Measurements from ENCODE around the gene FBLN5. TPM values are rescaled to one million over a fixed set of nuclear protein-coding genes. Genes with fewer than 3 reads are reported as not detected.

Gene FBLN5
- total RNA-seq, 5 donors from 2014 or later (not counting 1 experiment from before 2014, with no cell fraction given), result 4.2 to 19.5 (median 9.5) TPM

DNA sequence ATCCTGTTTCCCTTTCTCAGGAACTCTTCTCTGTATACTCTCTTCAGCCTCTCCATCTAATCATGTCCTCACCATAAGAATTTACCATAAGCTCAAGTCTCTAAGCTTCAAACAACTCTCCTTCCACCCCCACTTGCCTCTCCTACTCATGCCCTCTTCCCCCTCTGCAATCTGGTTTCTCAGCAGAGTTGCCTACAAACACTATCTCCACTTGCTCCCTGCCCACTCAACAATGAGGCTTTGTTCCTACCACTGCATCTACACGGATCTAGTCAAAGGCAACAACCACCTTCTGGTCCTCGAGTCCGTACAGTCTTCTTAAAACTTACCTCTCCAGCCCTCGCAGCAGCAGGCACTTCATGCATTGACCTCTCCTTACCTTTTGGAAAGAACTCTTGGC lies 17.2 kb upstream of the FBLN5 start:
- CTCF ChIA-PET, result no interaction called here
- H3K27ac Mint-ChIP-seq, result no peak overlapping the region
- H3K4me3 ChIP-seq (ENCODE audit: control insufficient read depth in 1 of 2, extremely low read depth in 1 of 2, low read length in 1 of 2), result no peak overlapping the region
- peaks cover 4 to 17% of the 10 kb centered on the region in 2 donors for H3K36me3 ChIP-seq (ENCODE audit: control insufficient read depth in 2 of 2, extremely low read depth in 1 of 2, insufficient read depth in 1 of 2, low read length in 1 of 2)
- no peaks in the 10 kb centered on the region for H3K27me3 ChIP-seq (replicated peaks in 1 of 2; ENCODE audit: control insufficient read depth in 2 of 2, extremely low read depth in 1 of 2, insufficient read depth in 2 of 2, low read length in 1 of 2)
- H3K9me3 Mint-ChIP-seq, result no peaks in the 10 kb centered on the region
- H3K9me3 ChIP-seq, result no peaks in the 10 kb centered on the region
- 75% methylated on average over 4 of the region's 4 CpGs for WGBS (ENCODE audit: insufficient coverage)
- no peak overlapping the region for H3K27ac ChIP-seq (ENCODE audit: low read length)
- peaks cover 13% of the 10 kb centered on the region for H3K36me3 Mint-ChIP-seq
- ATAC-seq (replicated peaks in 1 of 4) (no peak), DNase-seq (no peak)
- H3K4me1 Mint-ChIP-seq, result peaks cover 10 to 18% (median 12%) of the 10 kb centered on the region in 3 donors
- H3K27me3 Mint-ChIP-seq, result no peaks in the 10 kb centered on the region
- H3K4me3 Mint-ChIP-seq, result no peak overlapping the region
- POLR2A ChIA-PET, result interaction anchor here in 1 of 2 donors (0.6 kb wide), 1 partner anchor 70 kb away, joined by 4 read pairs; no protein-coding TSS in a partner anchor
- H3K4me1 ChIP-seq (ENCODE audit: control insufficient read depth in 1 of 2, extremely low read depth in 1 of 2, insufficient read depth in 2 of 2, low read length in 2 of 2), result peaks cover 0 to 5% of the 10 kb centered on the region in 2 experiments

DNA sequence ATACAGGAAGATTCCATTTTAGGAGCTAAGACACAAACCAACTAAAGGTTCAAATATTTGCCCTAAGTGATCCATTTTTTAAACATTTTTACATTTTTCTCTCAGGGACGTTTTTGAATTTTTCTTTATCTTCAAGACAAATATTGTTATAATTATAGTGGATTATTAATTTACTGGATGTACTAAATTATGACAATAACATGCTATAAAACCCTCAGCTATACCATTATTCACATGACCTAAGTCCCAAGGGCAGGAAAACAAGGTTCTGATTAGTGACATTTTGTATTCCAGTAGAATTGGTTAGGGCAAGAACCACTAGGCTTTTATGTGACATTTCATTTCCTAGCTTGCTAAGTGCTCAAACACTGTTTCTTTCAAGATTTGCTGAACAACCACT lies 16.5 kb upstream of the FBLN5 start:
- Histone ChIP-seq H3K36me3 (ENCODE audit: control insufficient read depth in 2 of 2, extremely low read depth in 1 of 2, insufficient read depth in 1 of 2, low read length in 1 of 2) (peaks cover 0 to 11% of the 10 kb centered on the region in 2 donors), H3K27ac (ENCODE audit: low read length) (no peak overlapping the region), H3K4me1 (ENCODE audit: control insufficient read depth in 1 of 2, extremely low read depth in 1 of 2, insufficient read depth in 2 of 2, low read length in 2 of 2) (peaks cover 0 to 4% of the 10 kb centered on the region in 2 experiments), H3K9me3 (no peaks in the 10 kb centered on the region), H3K4me3 (ENCODE audit: control insufficient read depth in 1 of 2, extremely low read depth in 1 of 2, low read length in 1 of 2) (no peak overlapping the region), H3K27me3 (replicated peaks in 1 of 2; ENCODE audit: control insufficient read depth in 2 of 2, extremely low read depth in 1 of 2, insufficient read depth in 2 of 2, low read length in 1 of 2) (no peaks in the 10 kb centered on the region)
- Mint-ChIP-seq H3K4me3 (no peak overlapping the region), H3K27me3 (no peaks in the 10 kb centered on the region), H3K27ac (no peak overlapping the region), H3K4me1 (peaks cover 8 to 11% (median 8%) of the 10 kb centered on the region in 3 donors), H3K9me3 (no peaks in the 10 kb centered on the region), H3K36me3 (peaks cover 8% of the 10 kb centered on the region)
- ChIA-PET POLR2A (interaction anchor here (0.6 kb wide), 3 partner anchors 71 to 258 kb away, joined by 3 to 4 read pairs (median 3); no protein-coding TSS in a partner anchor), CTCF (no interaction called here)
- DNase-seq (no peak), ATAC-seq (replicated peaks in 1 of 4) (no peak)
- WGBS (ENCODE audit: insufficient coverage), result no CpG with 5 or more reads among the region's 1 CpG

DNA sequence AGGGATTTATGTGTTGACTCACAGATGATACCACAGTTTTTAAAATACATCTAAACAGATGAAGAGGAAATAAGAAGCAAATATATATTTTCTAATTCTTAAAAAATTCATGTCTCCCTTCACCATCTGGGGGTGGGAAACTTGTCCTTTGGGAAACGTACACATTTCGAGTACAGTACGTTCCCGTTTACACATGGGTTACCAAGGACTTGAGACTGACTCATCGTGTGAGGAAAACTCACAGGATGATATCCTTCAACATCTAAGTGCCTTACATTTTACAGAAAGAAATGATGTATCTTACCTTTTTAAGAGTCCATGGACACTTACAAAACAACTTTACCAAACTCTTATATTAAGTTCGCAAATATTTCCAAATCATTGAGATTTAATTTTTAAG lies 16.0 kb upstream of the FBLN5 start:
- DNase-seq (no peak), ATAC-seq (replicated peaks in 1 of 4) (no peak)
- Mint-ChIP-seq H3K27me3 (no peaks in the 10 kb centered on the region), H3K4me1 (peaks cover 3 to 6% (median 3%) of the 10 kb centered on the region in 3 donors), H3K36me3 (peaks cover 3% of the 10 kb centered on the region), H3K4me3 (no peak overlapping the region), H3K27ac (no peak overlapping the region), H3K9me3 (no peaks in the 10 kb centered on the region)
- Histone ChIP-seq H3K4me3 (ENCODE audit: control insufficient read depth in 1 of 2, extremely low read depth in 1 of 2, low read length in 1 of 2) (no peak overlapping the region), H3K27ac (ENCODE audit: low read length) (no peak overlapping the region), H3K27me3 (replicated peaks in 1 of 2; ENCODE audit: control insufficient read depth in 2 of 2, extremely low read depth in 1 of 2, insufficient read depth in 2 of 2, low read length in 1 of 2) (peaks cover 0 to under 1% of the 10 kb centered on the region in 2 experiments), H3K9me3 (no peaks in the 10 kb centered on the region), H3K36me3 (ENCODE audit: control insufficient read depth in 2 of 2, extremely low read depth in 1 of 2, insufficient read depth in 1 of 2, low read length in 1 of 2) (peaks cover 0 to 5% of the 10 kb centered on the region in 2 donors), H3K4me1 (ENCODE audit: control insufficient read depth in 1 of 2, extremely low read depth in 1 of 2, insufficient read depth in 2 of 2, low read length in 2 of 2) (no peaks in the 10 kb centered on the region)
- WGBS (ENCODE audit: insufficient coverage), result 83% methylated on average over 1 of the region's 6 CpGs
- POLR2A ChIA-PET, result no interaction called here
- CTCF ChIA-PET, result no interaction called here

DNA sequence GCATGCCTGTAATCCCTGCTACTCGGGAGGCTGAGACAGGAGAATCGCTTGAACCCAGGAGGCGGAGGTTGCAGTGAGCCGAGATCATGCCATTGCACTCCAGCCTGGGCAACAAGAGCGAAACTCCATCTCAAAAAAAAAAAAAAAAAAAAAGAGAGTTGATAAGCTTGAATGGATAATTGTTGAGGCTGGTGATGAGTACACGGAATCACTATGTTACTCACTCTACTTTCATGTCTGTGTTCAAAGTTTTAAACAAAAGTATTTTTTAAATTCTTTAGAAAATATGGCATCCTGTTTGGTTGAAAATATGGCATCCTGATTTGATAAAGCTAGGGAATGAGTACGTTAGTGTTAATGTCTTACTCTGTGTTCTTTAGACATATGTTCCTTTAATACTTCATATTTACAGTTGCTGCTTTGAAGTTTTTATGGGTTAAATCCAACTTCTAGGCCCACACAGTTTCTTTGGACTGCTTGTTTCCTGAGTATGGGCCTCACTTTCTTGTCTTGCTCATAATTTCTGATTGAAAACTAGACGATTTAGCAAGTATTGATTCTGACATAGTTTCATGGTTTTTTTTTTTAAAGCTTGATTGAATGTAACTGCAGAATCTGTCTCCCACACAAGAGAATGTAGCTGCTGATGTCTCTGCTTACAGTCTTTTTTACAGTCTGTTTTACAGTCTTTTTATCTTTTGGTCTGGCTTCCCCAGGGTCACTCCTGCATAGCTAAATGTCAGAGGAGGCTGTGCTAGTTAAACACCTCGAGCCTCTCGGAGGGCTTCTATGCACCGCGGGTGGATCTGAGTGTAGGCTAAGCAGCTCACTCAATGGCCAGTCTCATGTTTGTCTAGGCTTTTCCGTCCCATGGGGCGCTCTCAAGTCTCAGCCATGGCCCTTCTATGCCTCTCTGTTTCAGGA lies 14.1 kb upstream of the FBLN5 start:
- Histone ChIP-seq H3K4me3 (ENCODE audit: control insufficient read depth in 1 of 2, extremely low read depth in 1 of 2, low read length in 1 of 2) (no peak overlapping the region), H3K27me3 (replicated peaks in 1 of 2; ENCODE audit: control insufficient read depth in 2 of 2, extremely low read depth in 1 of 2, insufficient read depth in 2 of 2, low read length in 1 of 2) (peaks cover 0 to 9% of the 10 kb centered on the region in 2 experiments), H3K9me3 (no peaks in the 10 kb centered on the region), H3K36me3 (ENCODE audit: control insufficient read depth in 2 of 2, extremely low read depth in 1 of 2, insufficient read depth in 1 of 2, low read length in 1 of 2) (no peaks in the 10 kb centered on the region), H3K4me1 (ENCODE audit: control insufficient read depth in 1 of 2, extremely low read depth in 1 of 2, insufficient read depth in 2 of 2, low read length in 2 of 2) (no peaks in the 10 kb centered on the region), H3K27ac (ENCODE audit: low read length) (no peak overlapping the region)
- CTCF ChIA-PET, result interaction anchor here in 1 of 2 donors (0.7 kb wide), 1 partner anchor 29 kb away, joined by 4 read pairs; no protein-coding TSS in a partner anchor
- no peak for ATAC-seq (replicated peaks in 1 of 4)
- no peaks in the 10 kb centered on the region for H3K4me1 Mint-ChIP-seq
- no peak overlapping the region for H3K27ac Mint-ChIP-seq
- POLR2A ChIA-PET, result no interaction called here
- H3K27me3 Mint-ChIP-seq, result peaks cover 0 to 8% of the 10 kb centered on the region in 2 donors
- H3K4me3 Mint-ChIP-seq, result no peak overlapping the region
- WGBS (ENCODE audit: insufficient coverage), result 80% methylated on average over 6 of the region's 14 CpGs
- H3K36me3 Mint-ChIP-seq, result no peaks in the 10 kb centered on the region
- no peak for DNase-seq
- H3K9me3 Mint-ChIP-seq, result no peaks in the 10 kb centered on the region

DNA sequence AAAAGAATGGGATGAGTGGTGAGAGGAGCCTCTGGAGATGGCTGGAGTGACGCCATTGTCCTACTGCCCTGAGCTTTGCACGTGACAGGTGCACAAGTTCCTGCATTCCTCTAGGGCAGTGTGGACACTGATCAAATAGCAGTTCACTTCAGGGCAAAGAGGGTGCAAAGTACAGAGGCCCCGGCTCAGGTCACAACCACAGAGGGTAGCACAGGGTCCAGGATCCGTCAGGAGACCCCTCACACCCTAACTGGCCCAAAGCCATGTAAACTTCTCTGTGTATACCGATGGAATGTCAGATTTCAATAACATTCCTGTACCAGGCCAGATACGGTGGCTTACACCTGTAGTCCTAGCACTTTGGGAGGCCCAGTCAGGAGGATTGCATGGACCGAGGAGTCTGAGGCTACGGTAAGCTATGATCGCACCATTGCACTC lies 10.4 kb upstream of the FBLN5 start:
- no peak for DNase-seq
- ChIA-PET POLR2A (interaction anchor here in 1 of 2 donors (0.6 kb wide), 1 partner anchor 11 kb away, joined by 5 read pairs; no protein-coding TSS in a partner anchor), CTCF (no interaction called here)
- Histone ChIP-seq H3K27me3 (replicated peaks in 1 of 2; ENCODE audit: control insufficient read depth in 2 of 2, extremely low read depth in 1 of 2, insufficient read depth in 2 of 2, low read length in 1 of 2) (peaks cover 0 to 9% of the 10 kb centered on the region in 2 experiments), H3K4me1 (ENCODE audit: control insufficient read depth in 1 of 2, extremely low read depth in 1 of 2, insufficient read depth in 2 of 2, low read length in 2 of 2) (no peaks in the 10 kb centered on the region), H3K36me3 (ENCODE audit: control insufficient read depth in 2 of 2, extremely low read depth in 1 of 2, insufficient read depth in 1 of 2, low read length in 1 of 2) (no peaks in the 10 kb centered on the region), H3K27ac (ENCODE audit: low read length) (no peak overlapping the region), H3K4me3 (ENCODE audit: control insufficient read depth in 1 of 2, extremely low read depth in 1 of 2, low read length in 1 of 2) (no peak overlapping the region), H3K9me3 (no peaks in the 10 kb centered on the region)
- H3K4me3 Mint-ChIP-seq, result no peak overlapping the region
- no peaks in the 10 kb centered on the region for H3K36me3 Mint-ChIP-seq
- no peaks in the 10 kb centered on the region for H3K9me3 Mint-ChIP-seq
- no peaks in the 10 kb centered on the region for H3K4me1 Mint-ChIP-seq
- no peak for ATAC-seq (replicated peaks in 1 of 4)
- 92% methylated on average over 6 of the region's 9 CpGs for WGBS (ENCODE audit: insufficient coverage)
- H3K27me3 Mint-ChIP-seq, result peaks cover 5 to 17% of the 10 kb centered on the region in 2 donors
- no peak overlapping the region for H3K27ac Mint-ChIP-seq

DNA sequence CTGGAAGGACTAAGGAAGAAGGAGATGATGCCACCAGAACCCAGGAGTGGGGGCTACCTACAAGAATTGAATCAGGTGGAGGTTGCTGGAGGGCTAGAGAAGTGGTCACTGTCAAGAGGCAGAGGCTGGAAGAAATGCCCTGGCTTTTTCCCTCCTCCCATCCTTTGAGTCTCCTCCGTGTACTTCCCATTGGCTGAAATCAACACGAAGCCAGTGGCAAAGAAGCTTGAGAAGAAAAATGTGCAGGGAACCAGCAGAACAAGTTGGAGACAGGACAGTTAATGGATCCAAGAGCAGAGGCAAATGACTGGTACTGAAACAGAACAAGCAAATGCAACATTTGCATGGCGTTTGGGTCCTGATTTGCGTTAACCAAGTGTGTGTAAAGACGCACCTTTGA lies 9.1 kb upstream of the FBLN5 start:
- Mint-ChIP-seq H3K27me3 (peaks cover 5 to 17% of the 10 kb centered on the region in 2 donors), H3K9me3 (no peaks in the 10 kb centered on the region), H3K36me3 (no peaks in the 10 kb centered on the region), H3K27ac (no peak overlapping the region), H3K4me1 (no peaks in the 10 kb centered on the region), H3K4me3 (no peak overlapping the region)
- no peak for ATAC-seq (replicated peaks in 1 of 4)
- Histone ChIP-seq H3K4me1 (ENCODE audit: control insufficient read depth in 1 of 2, extremely low read depth in 1 of 2, insufficient read depth in 2 of 2, low read length in 2 of 2) (no peaks in the 10 kb centered on the region), H3K9me3 (no peaks in the 10 kb centered on the region), H3K36me3 (ENCODE audit: control insufficient read depth in 2 of 2, extremely low read depth in 1 of 2, insufficient read depth in 1 of 2, low read length in 1 of 2) (no peaks in the 10 kb centered on the region), H3K27me3 (replicated peaks in 1 of 2; ENCODE audit: control insufficient read depth in 2 of 2, extremely low read depth in 1 of 2, insufficient read depth in 2 of 2, low read length in 1 of 2) (peaks cover 0 to 9% of the 10 kb centered on the region in 2 experiments), H3K4me3 (ENCODE audit: control insufficient read depth in 1 of 2, extremely low read depth in 1 of 2, low read length in 1 of 2) (no peak overlapping the region), H3K27ac (ENCODE audit: low read length) (no peak overlapping the region)
- ChIA-PET POLR2A (no interaction called here), CTCF (no interaction called here)
- WGBS (ENCODE audit: insufficient coverage), result 83% methylated on average over 2 of the region's 5 CpGs
- no peak for DNase-seq

Measured in T-cell (primary cell).